Measurements from ENCODE around the gene DDAH2. TPM values are rescaled to one million over a fixed set of nuclear protein-coding genes. Genes with fewer than 3 reads are reported as not detected.

Gene DDAH2
- total RNA-seq, 1 donor from 2014 or later = 108 TPM

DNA sequence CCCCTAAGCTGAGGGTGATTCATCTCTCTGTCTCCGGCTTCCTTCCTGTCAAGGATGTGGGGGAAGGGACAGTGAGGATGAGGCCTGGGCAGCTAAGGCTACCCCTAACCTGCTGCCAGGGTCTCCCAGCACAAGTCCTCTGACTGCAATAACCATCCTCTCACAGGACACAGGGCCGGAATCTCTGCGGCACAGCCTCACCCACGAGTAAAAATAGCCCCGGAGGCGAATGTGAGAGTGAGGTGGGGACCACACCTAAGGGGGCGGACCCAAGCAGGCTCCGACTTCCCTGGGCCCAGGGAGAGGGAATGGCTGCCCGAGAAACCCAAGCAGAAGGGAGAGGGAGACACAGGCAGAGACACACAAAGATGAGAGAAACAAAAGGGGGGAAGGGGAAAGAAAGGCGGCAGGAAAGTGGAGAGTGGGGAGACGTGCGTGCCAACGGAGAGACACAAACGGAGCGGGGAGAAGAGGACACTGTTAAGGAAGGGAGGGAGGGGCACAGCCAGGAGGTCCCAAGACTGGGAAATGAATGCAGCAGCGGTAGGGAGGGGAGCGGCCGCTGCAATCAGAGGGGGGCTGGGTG is 5.8 kb upstream of the DDAH2 start:
- Histone ChIP-seq H3K27me3 (no peaks in the 10 kb centered on the region), H3K4me1 (peaks cover 59% of the 10 kb centered on the region), H3K4me3 (peak overlapping the region; percentile 67 to 82), H3K9me3 (no peaks in the 10 kb centered on the region), H3K36me3 (peaks cover 3 to 33% of the 10 kb centered on the region in 2 donors), H3K27ac (peak overlapping the region; percentile 96)
- intact Hi-C loops (cut with DNase I) = loop anchor here (5.0 to 10.0 kb wide), 3 partner anchors 50 to 77 kb away; partner anchors contain the start of genes LY6G5C and VARS1
- TF ChIP-seq POLR2A (IDR thresholded peaks at IDR 0.05) (peak in 1 of 2 donors; percentile 57), CTCF (IDR thresholded peaks at IDR 0.05) (no peak), POLR2AphosphoS5 (IDR thresholded peaks at IDR 0.05; ENCODE audit: insufficient read depth in 1 of 2, low read depth in 1 of 2) (peak; percentile 63 to 90)
- DNase-seq (ENCODE audit: extremely low spot score in 2 of 2) = no peak

- H3K27ac ChIP-seq = peak overlapping the region; percentile 96
- H3K27me3 ChIP-seq = no peaks in the 10 kb centered on the region
- H3K4me1 ChIP-seq = peaks cover 56% of the 10 kb centered on the region
- intact Hi-C loops (cut with DNase I) = loop anchor here (10.0 kb wide), 2 partner anchors 50 to 60 kb away; partner anchors contain the start of genes LY6G5C and VARS1
- H3K4me3 ChIP-seq = peak overlapping the region; percentile 67 to 82
- TF ChIP-seq POLR2A (IDR thresholded peaks at IDR 0.05) (no peak), POLR2AphosphoS5 (IDR thresholded peaks at IDR 0.05; ENCODE audit: insufficient read depth in 1 of 2, low read depth in 1 of 2) (no peak)
- peaks cover 3 to 33% of the 10 kb centered on the region in 2 donors for H3K36me3 ChIP-seq
- H3K9me3 ChIP-seq = no peaks in the 10 kb centered on the region
- DNase-seq (ENCODE audit: extremely low spot score in 2 of 2) = no peak
Observed at GRCh38 chr6:31734247-31734820, 5.2 kb upstream of the DDAH2 start.

DNA sequence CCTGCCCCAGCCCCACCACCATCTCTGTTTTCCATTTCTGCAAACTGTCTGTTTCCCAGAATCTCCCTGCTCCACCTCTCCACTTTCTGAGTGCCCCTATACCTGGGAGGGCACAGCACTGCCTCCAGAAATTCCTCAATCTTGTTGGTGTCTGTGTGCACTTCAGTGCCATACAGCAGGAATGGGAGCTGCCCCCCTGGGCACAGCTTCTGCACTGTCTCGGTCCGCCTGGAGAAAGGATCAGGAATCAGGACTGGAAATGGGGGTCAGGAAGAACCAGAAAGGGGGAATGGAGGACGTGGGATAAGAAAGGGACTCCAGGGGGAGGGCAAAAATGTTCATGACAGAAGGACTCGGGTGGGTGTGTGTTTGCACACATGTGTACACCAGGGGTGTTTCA is 4.6 kb upstream of the DDAH2 start:
- Histone ChIP-seq H3K4me3 (no peak overlapping the region), H3K27ac (peak overlapping the region; percentile 96), H3K36me3 (peaks cover 3 to 33% of the 10 kb centered on the region in 2 donors), H3K27me3 (no peaks in the 10 kb centered on the region), H3K4me1 (peaks cover 53% of the 10 kb centered on the region), H3K9me3 (no peaks in the 10 kb centered on the region)
- TF ChIP-seq POLR2AphosphoS5 (IDR thresholded peaks at IDR 0.05; ENCODE audit: insufficient read depth in 1 of 2, low read depth in 1 of 2) = no peak
- TF ChIP-seq CTCF (IDR thresholded peaks at IDR 0.05) = no peak
- no peak for TF ChIP-seq POLR2A (IDR thresholded peaks at IDR 0.05)
- intact Hi-C loops (cut with DNase I) = loop anchor here (10.0 kb wide), 2 partner anchors 49 to 61 kb away; partner anchors contain the start of genes LY6G5C and VARS1
- no peak for DNase-seq (ENCODE audit: extremely low spot score in 2 of 2)

DNA sequence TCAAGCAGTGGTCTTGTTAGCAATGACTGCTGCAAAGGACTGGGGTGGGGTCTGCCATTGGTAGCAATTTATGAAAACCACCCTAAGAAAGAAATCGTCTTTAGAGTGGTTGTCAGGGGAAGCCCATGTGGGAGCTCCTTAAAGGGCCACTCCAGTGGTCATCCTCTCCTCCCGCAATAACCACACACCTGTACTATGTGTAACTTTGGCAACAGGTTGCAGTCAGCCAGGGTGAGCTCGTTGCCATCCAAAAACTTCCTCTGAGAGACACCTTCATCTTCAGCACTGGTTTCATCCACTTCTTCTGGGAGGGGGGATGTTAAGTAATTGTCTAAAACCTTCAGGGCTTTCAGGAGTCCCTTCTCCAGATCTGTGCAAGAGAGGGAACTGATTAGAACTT is 2.9 kb upstream of the DDAH2 start:
- no peak for TF ChIP-seq POLR2A (IDR thresholded peaks at IDR 0.05)
- TF ChIP-seq POLR2AphosphoS5 (IDR thresholded peaks at IDR 0.05; ENCODE audit: insufficient read depth in 1 of 2, low read depth in 1 of 2) = no peak
- TF ChIP-seq CTCF (IDR thresholded peaks at IDR 0.05) = no peak
- intact Hi-C loops (cut with DNase I) = loop anchor here (10.0 kb wide), 2 partner anchors 47 to 63 kb away; partner anchors contain the start of genes LY6G5C and VARS1
- H3K4me3 ChIP-seq = no peak overlapping the region
- DNase-seq (ENCODE audit: extremely low spot score in 2 of 2) = no peak
- peaks cover 3 to 38% of the 10 kb centered on the region in 2 donors for H3K36me3 ChIP-seq
- no peaks in the 10 kb centered on the region for H3K27me3 ChIP-seq
- peaks cover 53% of the 10 kb centered on the region for H3K4me1 ChIP-seq
- peak overlapping the region; percentile 99 for H3K27ac ChIP-seq
- H3K9me3 ChIP-seq = no peaks in the 10 kb centered on the region

GRCh38 chr6:31730631-31731086 is 1.6 kb upstream of the DDAH2 start:
- Histone ChIP-seq H3K27me3 (no peaks in the 10 kb centered on the region), H3K27ac (peak overlapping the region; percentile 99), H3K9me3 (no peaks in the 10 kb centered on the region), H3K4me3 (peak overlapping the region; percentile 82 to 94), H3K4me1 (peaks cover 59% of the 10 kb centered on the region), H3K36me3 (peaks cover 3 to 47% of the 10 kb centered on the region in 2 donors)
- DNase-seq (ENCODE audit: extremely low spot score in 2 of 2) = no peak
- TF ChIP-seq POLR2AphosphoS5 (IDR thresholded peaks at IDR 0.05; ENCODE audit: insufficient read depth in 1 of 2, low read depth in 1 of 2) = no peak
- no peak for TF ChIP-seq CTCF (IDR thresholded peaks at IDR 0.05)
- TF ChIP-seq POLR2A (IDR thresholded peaks at IDR 0.05) = no peak
- intact Hi-C loops (cut with DNase I) = loop anchor here (10.0 kb wide), 2 partner anchors 46 to 64 kb away; partner anchors contain the start of genes LY6G5C and VARS1

All from vagina (tissue), 2 donors.